Spleen (tissue), 11 donors: ENCODE data around the gene ADGB. TPM values are rescaled to one million over a fixed set of nuclear protein-coding genes. Genes with fewer than 3 reads are reported as not detected.
"Not testable (repeated sequence)": the region's sequence is repeated elsewhere in the genome, so short reads cannot be mapped to it uniquely, and the experiment has no call there.

Source experiments
- DNase-seq: peaks from one replicate; pipeline ENCODE4 v3.0.0-alpha.2; 2020
- H3K27ac ChIP-seq, 8 donors: fragments of 200-600 bp; sonication (generic) in 7 of 8; 1 replicate in 4 of 8; 2 replicates in 4 of 8; pipeline versions ENCODE4 v1.5.0 to v1.8.0; 2016 to 2021; ENCODE audit warnings: inconsistent platforms in 4 of 8, mild to moderate bottlenecking in 4 of 8, moderate library complexity in 1 of 8
- H3K27me3 ChIP-seq, 7 donors: fragments of 200-600 bp; sonication (generic) in 6 of 7; replicated peaks in 1 of 7; 1 replicate in 4 of 7; 2 replicates in 3 of 7; pipeline versions ENCODE4 v1.5.0 to v1.8.0; 2016 to 2021; ENCODE audit warnings: inconsistent platforms in 3 of 7, mild to moderate bottlenecking in 1 of 7
- H3K36me3 ChIP-seq, 6 donors: fragments of 200-600 bp; sonication (generic) in 5 of 6; 1 replicate in 4 of 6; 2 replicates in 2 of 6; pipeline versions ENCODE4 v1.5.0 to v1.8.0; 2016 to 2021; ENCODE audit warnings: inconsistent platforms in 2 of 6
- H3K4me1 ChIP-seq, 6 donors: fragments of 200-600 bp; sonication (generic) in 5 of 6; 1 replicate in 3 of 6; 2 replicates in 3 of 6; pipeline versions ENCODE4 v1.5.0 to v1.8.0; 2016 to 2021; ENCODE audit warnings: inconsistent platforms in 3 of 6
- H3K4me3 ChIP-seq, 8 donors: fragments of 200-600 bp; sonication (generic) in 7 of 8; 1 replicate in 4 of 8; 2 replicates in 4 of 8; pipeline versions ENCODE4 v1.5.0 to v1.8.0; 2016 to 2021; ENCODE audit warnings: inconsistent platforms in 4 of 8, mild to moderate bottlenecking in 4 of 8, moderate library complexity in 2 of 8
- H3K9me3 ChIP-seq, 8 donors: fragments of 200-600 bp; sonication (generic) in 7 of 8; 1 replicate in 4 of 8; 2 replicates in 4 of 8; pipeline versions ENCODE4 v1.5.0 to v1.8.0; 2016 to 2021; ENCODE audit warnings: inconsistent platforms in 4 of 8
- CTCF ChIP-seq, 11 experiments: fragments of 200-600 bp in 7 of 11; fragments of 450-650 bp in 4 of 11; sonication (generic) in 4 of 11; IDR thresholded peaks in 8 of 11; conservative IDR thresholded peaks in 3 of 11; 1 replicate in 7 of 11; 2 replicates in 4 of 11; pipeline versions ENCODE4 v1.4.0 to v1.8.0; 2016 to 2021; ENCODE audit warnings: antibody characterized with exemption in 11 of 11, inconsistent platforms in 4 of 11, mild to moderate bottlenecking in 1 of 11
- POLR2A ChIP-seq, 3 donors: fragments of 450-650 bp; IDR thresholded peaks; one replicate each; pipeline ENCODE4 v1.5.1; 2017; ENCODE audit warnings: antibody characterized with exemption in 3 of 3, mild to moderate bottlenecking in 1 of 3
- POLR2AphosphoS5 ChIP-seq, 3 donors: sonication (generic); formaldehyde crosslinking; IDR thresholded peaks; one replicate each; pipeline ENCODE4 v1.5.1; 2017; ENCODE audit warnings: antibody characterized with exemption in 3 of 3
- WGBS, 5 donors: extraction: QIAGEN DNeasy Blood & Tissue Kit in 3 of 5; methylation state at CpG; one replicate each; pipeline versions ENCODE4 v1.1.5 to v1.1.7; 2013 to 2018; 5-methylcytosine and 5-hydroxymethylcytosine counted together
- intact Hi-C: fragments of 100-400 bp; cut with DNase I; formaldehyde crosslinking; loops from one replicate; pipeline ENCODE4 v1.15.0; 2023; ENCODE audit warnings: low total_unique reads
- polyA plus RNA-seq, 3 donors: library from polyadenylated mRNA; stranded (reverse); fragments of 200-250 nt; gene quantifications; one replicate each; pipeline ENCODE4 v1.2.1, GENCODE V29; 2013
- total RNA-seq, 7 donors: library from RNA; depleted of rRNA in 3 of 7; stranded (reverse); fragments of >200 nt in 3 of 7; fragmentation: NEBNext Ultra II Directional in 4 of 7; extraction: Animal tissue kit (Norgen Biotek cat#: 25700) in 4 of 7; gene quantifications; one replicate each; pipeline versions ENCODE4 v1.1.0 to v1.2.1, GENCODE V29; 2016 to 2021
- donor health status: healthy with polysubstance abuse.
- donor health status: DM: no; HTN: no; CAD: no; lungs with moderate emphysema.
- donor health status: DM: no; HTN: no; CAD: no.
- donor health status: Bipolar disorder and iron deficiency.
- donor health status: healthy.
- donor health status: DM: no; HTN: no; CAD: no.
- donor health status: DM: yes; HTN: yes; CAD: no.

ADGB gene
- total and polyA plus RNA-seq, 10 donors: 0.28 to 0.52 TPM; not detected in 8

- H3K36me3 ChIP-seq: no peaks in the 10 kb centered on the region
- H3K27me3 ChIP-seq: no peaks in the 10 kb centered on the region
- no peaks in the 10 kb centered on the region for H3K9me3 ChIP-seq
- 56 to 61% (median 57%) methylated on average over 5 of the region's 5 CpGs for WGBS, 5 donors
- no peak overlapping the region for H3K4me3 ChIP-seq
- no peak for TF ChIP-seq POLR2A (IDR thresholded peaks at IDR 0.05)
- TF ChIP-seq CTCF (IDR thresholded peaks at IDR 0.05 in 8 of 11, conservative IDR thresholded peaks at IDR 0.05 in 3 of 11): peak in 8 of 11 experiments; percentile 18 to 63 (median 46)
- DNase-seq: no peak
- no peak overlapping the region for H3K27ac ChIP-seq
- intact Hi-C loops: no loop called here
- H3K4me1 ChIP-seq: peaks cover 0 to 9% (median 0%) of the 10 kb centered on the region in 6 donors
Measured at GRCh38 chr6:146785001-146785585, 186.3 kb downstream of the ADGB start.

GRCh38 chr6:146787876-146788508 lies 189.2 kb downstream of the ADGB start:
- intact Hi-C loops: no loop called here
- no peak overlapping the region for H3K27ac ChIP-seq
- H3K4me1 ChIP-seq: peaks cover 0 to 9% (median 0%) of the 10 kb centered on the region in 6 donors
- H3K4me3 ChIP-seq: no peak overlapping the region
- peaks cover 0 to 15% (median 6%) of the 10 kb centered on the region in 8 donors for H3K9me3 ChIP-seq
- TF ChIP-seq CTCF (IDR thresholded peaks at IDR 0.05 in 8 of 11, conservative IDR thresholded peaks at IDR 0.05 in 3 of 11) (no peak), POLR2A (IDR thresholded peaks at IDR 0.05) (no peak), POLR2AphosphoS5 (IDR thresholded peaks at IDR 0.05) (no peak)
- DNase-seq: no peak
- WGBS, 5 donors: 64 to 71% (median 68%) methylated on average over 5 of the region's 5 CpGs
- no peaks in the 10 kb centered on the region for H3K27me3 ChIP-seq
- no peaks in the 10 kb centered on the region for H3K36me3 ChIP-seq

GRCh38 chr6:146790561-146791091 lies 191.9 kb downstream of the ADGB start:
- no peak for DNase-seq
- Histone ChIP-seq H3K4me3 (no peak overlapping the region), H3K4me1 (no peaks in the 10 kb centered on the region), H3K27me3 (no peaks in the 10 kb centered on the region), H3K36me3 (no peaks in the 10 kb centered on the region), H3K9me3 (peaks cover 0 to 21% (median 8%) of the 10 kb centered on the region in 8 donors), H3K27ac (no peak overlapping the region)
- no peak for TF ChIP-seq POLR2A (IDR thresholded peaks at IDR 0.05)
- no peak for TF ChIP-seq CTCF (IDR thresholded peaks at IDR 0.05 in 8 of 11, conservative IDR thresholded peaks at IDR 0.05 in 3 of 11)
- no peak for TF ChIP-seq POLR2AphosphoS5 (IDR thresholded peaks at IDR 0.05)
- 88 to 94% (median 91%) methylated on average over 4 of the region's 4 CpGs for WGBS, 5 donors
- intact Hi-C loops: no loop called here

GRCh38 chr6:146791930-146792329 lies 193.2 kb downstream of the ADGB start:
- H3K27me3 ChIP-seq: no peaks in the 10 kb centered on the region
- no peak overlapping the region for H3K4me3 ChIP-seq
- H3K27ac ChIP-seq: no peak overlapping the region
- H3K9me3 ChIP-seq: peaks cover 0 to 26% (median 14%) of the 10 kb centered on the region in 8 donors
- H3K36me3 ChIP-seq: no peaks in the 10 kb centered on the region
- TF ChIP-seq POLR2AphosphoS5 (IDR thresholded peaks at IDR 0.05): no peak
- no peak for TF ChIP-seq POLR2A (IDR thresholded peaks at IDR 0.05)
- no peak for TF ChIP-seq CTCF (IDR thresholded peaks at IDR 0.05 in 8 of 11, conservative IDR thresholded peaks at IDR 0.05 in 3 of 11)
- DNase-seq: no peak
- 69 to 90% (median 77%) methylated on average over 4 of the region's 4 CpGs for WGBS, 5 donors
- intact Hi-C loops: no loop called here
- H3K4me1 ChIP-seq: no peaks in the 10 kb centered on the region

GRCh38 chr6:146793218-146793617 lies 194.4 kb downstream of the ADGB start:
- H3K4me3 ChIP-seq, H3K27me3 ChIP-seq, H3K4me1 ChIP-seq, DNase-seq, intact Hi-C loops, H3K27ac ChIP-seq, H3K36me3 ChIP-seq: not testable (repeated sequence)
- 40 to 83% (median 60%) methylated on average over 2 of the region's 2 CpGs for WGBS, 5 donors
- H3K9me3 ChIP-seq: peaks cover 0 to 26% (median 14%) of the 10 kb centered on the region in 8 donors
